Fibroblast of gingiva (primary cell): ENCODE data around the gene NUBP2.

Experiments used
- DNase-seq: peaks from one replicate; pipeline ENCODE4 v3.0.0-alpha.2; 2011; ENCODE audit warnings: low read depth

Gene NUBP2

DNA sequence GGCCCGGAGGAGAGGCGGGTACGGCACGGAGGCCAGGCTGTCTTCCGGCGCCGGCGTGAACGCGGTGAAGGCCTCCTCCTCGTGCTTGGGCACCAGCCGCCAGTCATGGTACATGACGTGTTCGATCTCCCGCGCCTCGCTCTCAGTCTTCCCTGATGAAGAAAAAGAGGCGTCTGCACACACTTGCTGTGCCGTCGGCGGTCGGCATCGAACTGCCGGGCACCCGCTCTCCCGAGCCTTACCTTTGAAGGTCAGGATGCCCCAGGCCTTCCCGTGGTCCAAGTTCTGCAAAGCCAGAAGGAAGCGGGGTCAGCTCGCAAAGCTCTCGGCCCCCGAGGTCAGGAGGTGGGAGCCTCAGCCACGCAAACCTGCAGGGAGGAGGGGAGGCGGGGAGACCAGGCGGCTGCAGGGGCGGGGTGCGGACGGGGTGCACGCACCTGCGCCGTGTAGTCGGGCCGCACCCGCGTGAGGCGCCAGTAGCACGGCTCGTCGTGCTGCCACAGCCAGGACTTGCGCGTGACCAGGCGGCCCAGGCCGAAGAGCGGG is 10.3 kb upstream of the NUBP2 start, which contains the start of gene EME2:
TSS of gene EME2 (plus strand) at position 449 of the 546 bp plus-strand sequence. CDS start 418 bp downstream, outside the sequence.
- no peak for DNase-seq

DNA sequence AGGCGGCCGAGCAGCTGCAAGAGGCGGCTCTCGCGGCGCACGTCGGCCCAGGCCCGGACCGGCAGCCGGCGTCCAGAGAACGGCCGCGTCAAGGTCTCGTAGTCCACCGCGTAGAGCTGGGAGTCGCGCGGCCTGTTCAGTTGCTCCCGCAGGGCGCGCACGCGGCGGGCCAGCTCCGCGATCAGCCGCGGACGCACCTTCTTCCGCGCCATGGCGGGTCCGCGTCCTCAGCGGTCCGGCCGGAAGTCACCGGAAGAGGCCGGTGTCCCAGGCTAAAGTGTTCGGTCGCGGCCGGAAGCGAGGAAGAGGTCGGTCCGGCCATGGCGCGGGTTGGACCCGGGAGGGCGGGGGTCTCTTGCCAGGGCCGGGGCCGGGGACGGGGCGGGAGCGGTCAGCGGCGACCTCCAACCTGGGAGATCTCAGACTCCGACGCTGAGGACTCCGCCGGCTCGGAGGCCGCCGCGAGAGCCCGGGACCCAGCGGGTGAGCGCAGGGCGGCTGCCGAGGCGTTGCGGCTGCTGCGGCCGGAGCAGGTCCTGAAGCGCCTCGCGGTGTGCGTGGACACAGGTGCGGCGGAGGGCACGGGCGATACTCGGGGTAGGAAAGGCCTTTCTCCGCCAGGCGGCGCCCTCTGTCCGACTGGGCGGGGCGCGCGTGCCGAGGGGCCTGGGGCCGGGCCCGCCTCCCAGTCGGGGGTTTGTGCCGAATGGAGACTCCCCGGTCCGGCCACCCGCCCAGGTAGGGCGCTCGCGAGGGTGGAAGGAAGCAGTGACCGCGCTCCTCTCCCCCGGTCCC is 9.7 kb upstream of the NUBP2 start, which contains the start of gene MRPS34:
TSS of gene MRPS34 (minus strand) at position 227 of the 795 bp plus-strand sequence. CDS start at position 212, 15 bp downstream.
- DNase-seq, result peak; percentile 80

DNA sequence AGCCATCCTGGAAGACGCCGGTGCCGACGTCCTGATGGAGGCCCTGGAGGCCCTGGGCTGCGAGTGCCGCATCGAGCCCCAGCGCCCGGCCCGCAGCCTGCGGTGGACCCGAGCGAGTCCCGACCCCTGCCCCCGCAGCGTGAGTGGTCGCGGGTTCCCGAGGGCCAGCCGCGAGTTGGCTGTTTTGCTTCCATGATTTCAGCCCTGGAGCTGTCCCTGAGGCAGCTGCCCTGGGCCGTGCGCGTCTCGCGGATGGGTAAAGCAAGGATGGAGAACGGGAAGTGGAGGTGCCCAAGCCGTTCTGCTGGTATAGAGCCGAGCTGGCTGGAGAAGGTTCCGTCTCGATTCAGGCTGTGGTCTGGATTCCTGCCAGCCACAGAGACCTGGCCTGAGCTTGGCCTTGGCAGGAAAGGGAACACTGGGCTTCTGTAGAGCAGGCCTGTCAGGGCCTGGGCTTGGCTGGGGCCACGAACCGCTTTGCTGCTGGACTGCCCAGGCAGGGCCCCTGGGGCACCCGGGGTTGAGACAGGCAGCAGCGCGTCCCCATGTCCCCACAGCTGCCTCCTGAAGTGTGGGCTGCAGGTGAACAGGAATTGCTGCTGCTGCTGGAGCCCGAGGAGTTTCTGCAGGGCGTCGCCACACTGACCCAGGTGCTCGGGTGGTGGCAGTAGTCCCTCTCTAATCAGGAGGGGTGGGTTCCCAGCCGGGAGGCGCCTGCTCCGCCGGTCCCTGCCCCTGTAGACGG is 8.9 kb upstream of the NUBP2 start:
- peak; percentile 39 for DNase-seq

DNA sequence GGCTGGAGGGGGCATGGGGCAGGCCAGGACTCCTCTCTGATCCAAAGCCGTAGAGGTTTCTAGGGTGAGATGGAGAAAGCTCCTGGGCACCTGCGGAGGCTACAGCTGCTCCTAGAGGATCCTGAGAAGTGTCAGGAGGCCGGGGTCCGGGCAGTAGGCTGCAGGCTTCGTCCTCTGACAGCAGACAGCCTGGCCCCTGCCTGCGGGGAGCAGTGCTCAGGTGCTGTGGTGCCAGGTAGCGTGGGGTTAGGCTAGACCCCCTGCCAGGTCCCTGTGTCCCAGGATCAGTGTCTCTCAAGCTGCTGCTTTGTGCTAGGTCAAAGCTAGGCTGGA is 8.3 kb upstream of the NUBP2 start:
- DNase-seq, result no peak

DNA sequence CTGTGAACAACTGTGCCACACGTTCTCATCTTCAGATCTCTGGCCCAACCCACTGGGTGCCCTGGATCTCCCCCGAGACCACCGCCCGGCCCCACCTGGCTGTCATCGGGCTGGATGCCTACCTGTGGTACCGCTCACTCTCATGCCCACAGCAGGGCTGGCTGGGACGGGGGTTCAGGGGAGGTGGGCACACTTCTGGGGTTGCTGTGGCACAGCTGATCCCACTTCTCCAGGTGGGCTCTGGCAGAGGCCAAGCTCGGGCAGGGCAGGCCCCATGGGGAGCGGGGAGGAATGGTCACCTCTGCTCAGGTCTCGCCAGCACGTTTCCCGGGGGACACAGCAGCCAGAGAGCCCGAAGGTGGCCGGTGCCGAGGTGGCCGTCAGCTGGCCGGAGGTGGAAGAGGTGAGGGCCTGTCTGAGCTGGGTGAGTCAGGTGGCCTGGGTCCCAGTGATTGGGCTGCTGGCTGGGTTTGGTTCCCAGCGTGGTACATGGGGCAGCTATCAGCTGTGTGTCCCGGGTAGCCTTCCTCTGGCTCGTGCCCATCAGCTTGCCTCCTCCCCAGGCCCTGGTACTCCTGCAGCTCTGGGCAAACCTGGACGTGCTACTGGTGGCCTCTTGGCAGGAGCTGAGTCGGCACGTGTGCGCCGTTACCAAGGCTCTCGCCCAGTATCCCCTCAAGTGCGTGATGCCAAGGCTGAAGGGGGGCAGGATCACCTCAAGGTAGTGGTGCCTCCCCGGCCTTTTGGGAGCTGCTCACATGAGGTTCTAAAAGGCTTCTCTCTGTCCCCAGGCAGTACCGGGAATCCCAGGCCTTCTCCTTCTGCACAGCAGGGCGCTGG is 7.5 kb upstream of the NUBP2 start:
- no peak for DNase-seq

DNA sequence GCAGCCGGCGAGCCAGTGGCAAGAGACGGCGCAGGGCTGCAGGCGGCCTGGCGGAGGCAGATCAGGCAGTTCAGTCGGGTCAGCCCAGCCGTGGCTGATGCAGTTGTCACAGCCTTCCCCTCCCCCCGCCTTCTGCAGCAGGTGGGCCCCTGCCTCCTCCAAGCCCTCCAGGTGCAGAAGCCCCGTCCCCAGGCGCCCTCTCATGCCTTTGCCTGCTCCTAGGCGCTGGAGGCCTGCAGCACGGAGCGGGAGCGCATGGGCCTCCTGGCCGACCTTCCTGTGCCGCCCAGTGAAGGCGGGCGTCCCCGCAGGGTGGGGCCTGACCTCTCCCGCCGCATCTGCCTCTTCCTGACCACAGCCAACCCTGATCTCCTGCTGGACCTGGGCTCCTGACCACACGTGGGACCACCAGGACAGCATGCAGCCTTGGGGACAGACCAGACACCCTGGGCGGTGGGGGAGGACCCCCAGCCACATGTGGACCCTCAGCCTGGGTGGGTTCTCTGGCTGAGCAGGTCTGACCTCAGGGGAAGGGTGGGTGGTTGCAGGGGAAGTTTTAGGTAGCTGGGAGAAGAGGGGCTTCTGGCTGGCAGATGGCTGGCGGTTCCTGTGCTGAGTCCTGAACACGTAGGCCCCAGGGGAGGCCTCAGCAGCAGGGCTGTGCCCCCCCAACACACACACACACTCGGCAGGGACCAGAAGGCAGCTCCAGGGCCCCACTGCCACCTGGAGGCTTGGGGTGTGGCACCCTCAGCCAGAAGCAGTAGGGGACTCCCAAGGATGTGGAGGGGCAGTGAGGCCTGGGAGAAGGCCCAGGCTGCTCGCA is 6.7 kb upstream of the NUBP2 start:
- DNase-seq, result no peak

DNA sequence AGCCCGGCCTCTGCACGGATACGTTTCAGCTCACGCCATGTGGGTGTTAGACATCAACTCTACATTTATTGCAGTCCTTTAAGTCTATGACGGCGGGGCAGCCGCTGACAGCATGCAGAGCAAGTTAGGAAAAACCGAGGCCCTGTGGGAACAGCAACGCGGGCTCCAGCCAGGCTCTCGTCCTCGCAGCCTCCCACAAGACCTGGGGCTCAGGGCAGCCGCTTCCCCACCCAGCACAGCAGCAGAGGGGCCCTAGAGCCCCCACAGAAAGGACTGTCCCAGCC is 6.1 kb upstream of the NUBP2 start:
- DNase-seq, result no peak

DNA sequence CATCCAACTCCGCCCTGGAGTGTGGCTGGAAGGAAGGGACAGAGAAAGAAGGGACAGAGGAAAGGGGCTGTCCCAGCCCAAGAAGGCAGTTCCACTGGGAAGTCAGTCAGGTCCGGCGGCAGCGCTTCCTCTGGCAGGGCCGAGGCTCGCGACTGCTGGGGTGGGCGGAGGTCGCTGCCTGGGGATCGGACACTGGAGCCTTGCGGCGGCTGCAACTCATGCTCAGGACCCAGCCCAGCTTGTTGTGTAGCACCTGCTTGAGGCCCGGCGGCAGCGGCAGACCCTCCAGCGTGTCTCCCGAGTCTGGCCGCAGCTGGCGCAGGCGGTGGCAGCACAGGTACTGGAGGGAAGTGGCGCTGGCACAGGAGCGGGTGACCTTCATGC is 5.8 kb upstream of the NUBP2 start:
- no peak for DNase-seq

DNA sequence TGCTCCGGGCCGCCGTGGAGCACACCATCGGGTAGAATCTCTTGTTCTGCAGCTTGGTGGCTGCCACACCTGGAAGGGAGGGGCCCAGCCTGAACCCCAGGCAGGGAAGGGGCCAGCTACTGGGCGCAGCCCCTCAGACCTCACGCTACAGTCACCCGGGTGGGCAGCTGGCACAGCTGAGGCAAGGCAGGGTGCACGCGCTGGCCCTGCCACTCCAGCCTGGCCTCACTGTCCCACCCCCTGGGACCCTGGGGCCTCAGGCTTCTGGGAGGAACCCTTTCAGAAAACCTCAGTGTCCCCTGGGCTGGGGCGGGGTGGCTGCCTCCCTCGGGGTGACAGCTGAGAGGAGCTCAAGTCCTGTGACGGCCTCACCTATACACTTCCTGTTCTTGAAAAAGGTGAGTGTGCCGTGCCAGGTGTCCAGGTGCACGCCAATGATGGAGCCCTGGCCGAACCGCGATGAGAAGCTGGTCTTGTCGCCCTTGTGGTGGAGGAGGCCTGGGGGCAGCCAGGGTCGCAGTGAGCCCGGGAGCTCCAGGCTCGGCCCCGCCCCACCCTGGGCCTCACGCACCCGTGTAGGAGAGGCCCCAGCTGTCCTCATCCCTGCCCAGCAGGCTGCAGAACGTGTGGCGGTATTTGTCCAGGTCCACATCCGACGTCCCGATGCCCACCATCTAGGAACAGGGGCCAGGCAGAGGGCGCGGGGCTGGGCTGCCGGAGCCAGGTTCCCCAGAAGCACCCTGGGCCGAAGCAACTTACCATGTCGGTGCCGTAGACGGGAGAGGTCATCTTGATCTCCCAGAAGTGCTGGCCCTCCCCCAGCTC is 5.2 kb upstream of the NUBP2 start:
- no peak for DNase-seq

DNA sequence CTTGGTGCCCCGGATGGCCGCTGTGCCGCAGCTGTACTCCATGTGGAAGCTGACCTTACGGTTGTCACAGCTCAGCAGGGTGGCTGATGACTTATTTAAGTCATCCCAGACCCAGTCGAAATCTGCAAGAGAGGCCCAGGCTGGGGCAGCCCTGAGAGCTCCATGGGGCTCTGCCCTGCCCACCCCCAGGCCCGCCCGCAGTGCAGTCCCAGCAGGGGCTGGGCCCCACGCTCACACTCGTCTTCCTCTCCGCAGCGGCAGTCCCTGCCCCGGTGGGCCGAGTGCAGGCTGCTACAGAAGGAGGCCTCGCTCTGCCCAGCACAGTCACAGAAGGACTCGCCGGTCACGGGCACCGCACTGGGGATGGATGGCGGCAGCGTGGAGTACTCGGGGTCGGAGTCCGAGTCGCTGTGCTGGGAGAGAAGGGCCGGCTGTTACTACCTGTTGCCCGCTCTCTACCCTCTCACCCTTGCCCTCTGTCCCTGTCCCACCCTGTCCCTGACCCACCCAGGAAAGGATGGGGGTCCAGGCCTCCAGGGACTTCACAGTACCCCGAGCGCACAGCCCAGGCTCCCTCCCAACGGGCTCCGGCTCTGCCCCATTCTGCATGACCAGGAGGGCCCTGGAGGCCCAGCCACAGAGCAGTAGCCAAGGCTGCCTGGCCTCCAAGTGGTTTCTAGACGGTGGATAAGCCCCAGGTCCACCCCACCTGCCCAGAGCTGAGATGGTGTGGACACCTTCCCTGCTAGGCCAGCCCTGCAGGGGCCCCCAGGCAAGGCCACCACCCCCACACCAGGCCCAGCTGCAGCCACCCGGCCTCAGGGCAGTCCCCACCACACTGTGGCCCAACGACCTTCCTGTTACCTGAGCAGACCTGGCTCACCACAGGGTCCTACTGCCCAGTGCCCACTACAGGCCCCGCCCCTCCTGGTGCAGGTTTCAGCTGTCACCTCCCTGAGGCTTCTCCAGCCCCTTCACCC is 4.3 kb upstream of the NUBP2 start:
- no peak for DNase-seq

DNA sequence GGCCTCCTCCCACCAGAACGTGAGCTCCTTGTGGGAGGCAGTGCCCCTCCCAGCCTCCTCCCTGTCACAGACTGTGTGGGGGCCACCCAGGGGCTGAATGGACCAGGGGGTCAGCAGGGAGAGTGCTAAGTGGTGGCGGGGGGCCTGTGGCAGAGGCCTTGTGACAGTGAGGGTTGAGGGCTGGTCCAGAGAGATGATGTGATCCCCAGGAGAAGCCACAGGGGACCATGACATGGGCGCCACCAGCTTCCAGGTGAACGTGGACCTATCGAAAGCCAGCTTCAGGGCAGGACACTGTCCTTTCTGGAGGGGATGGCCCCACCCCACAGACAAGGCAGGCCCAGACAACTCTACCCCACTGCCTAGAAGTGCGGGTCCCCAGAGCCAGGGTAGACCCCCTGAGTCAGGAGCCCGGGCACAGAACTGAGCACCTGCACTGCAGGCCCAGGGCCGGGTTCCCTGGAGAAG is 3.5 kb upstream of the NUBP2 start:
- DNase-seq, result no peak

DNA sequence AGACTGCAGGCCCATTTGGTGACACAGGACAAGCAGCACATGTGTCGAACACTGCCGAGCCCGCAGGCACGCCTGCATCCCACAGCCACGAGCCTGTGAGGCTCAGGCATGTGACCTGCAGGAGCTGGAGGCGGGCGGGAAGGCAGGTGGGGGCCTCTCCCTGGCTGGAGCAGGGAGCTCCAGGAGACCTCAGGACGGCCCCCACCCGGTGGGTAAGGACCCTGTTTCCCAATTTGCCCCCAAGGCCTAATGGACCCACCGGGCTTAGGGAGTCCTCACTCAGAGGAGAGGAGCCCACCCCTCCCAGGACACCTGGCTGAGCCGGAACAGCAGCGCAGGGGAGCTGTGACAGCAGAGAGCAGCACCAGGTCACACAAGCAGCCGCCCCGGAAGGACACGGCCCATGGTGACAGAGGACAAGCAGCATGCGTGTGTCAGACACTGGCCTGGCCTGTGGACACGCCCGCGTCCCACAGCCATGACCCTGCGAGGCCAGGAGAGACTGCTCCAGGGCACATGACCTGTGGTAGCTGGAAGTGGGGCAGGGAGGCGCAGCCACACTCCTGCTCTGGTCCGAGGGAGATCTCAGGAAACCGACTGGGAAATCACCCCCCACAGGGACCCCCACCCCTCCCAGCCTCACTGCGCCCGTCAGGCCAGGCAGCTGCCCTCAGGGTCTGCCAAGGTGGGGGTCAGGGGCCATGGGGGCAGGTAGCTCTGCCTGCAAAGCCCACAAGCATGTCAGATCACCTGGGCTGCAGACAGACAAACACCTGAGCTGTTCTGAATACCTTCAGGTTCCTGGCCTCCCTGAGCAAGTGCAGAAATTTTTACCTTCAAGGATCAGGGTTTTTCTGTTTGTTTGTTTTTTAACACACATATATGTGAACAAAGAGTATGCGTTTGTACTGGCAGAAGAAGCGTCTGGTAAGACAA is 2.8 kb upstream of the NUBP2 start:
- no peak for DNase-seq

DNA sequence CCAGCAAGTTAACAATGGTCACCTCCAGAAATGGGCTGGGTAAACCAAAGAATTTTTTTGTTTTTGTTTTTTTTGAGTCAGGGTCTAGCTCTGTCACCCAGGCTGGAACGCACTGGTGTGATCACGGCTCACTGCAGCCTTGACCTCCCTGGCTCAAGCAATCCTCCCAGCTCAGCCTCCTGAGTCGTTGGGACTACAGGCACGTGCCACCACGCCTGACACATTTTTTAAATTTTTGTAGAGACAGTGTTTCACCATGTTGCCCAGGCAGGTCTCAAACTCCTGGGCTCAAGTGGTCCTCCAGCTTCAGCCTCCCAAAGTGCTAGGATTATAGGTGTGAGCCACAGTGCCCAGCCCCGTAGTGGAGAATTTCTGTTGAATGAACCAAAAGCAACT is 2.1 kb upstream of the NUBP2 start:
- DNase-seq, result no peak

DNA sequence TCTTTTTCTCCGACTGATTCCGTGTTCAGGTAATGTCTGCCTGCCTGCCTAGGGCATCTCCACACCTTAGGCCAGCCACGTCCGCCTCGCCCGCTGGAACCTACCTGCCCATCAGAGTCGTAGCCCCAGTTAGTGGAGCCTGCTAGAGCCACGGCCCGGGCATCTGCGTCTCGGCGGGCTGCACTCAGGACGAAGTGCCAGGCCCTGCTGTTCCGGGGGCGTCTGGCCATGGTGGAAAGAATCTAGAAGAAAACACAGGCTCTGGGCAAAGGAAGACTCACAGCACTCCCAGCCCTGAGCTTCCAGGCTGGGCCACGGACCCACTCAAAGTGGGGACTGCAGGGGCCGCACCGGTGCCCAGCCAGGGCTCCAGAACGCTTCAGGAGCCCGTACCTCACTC is 1.5 kb upstream of the NUBP2 start:
- no peak for DNase-seq

DNA sequence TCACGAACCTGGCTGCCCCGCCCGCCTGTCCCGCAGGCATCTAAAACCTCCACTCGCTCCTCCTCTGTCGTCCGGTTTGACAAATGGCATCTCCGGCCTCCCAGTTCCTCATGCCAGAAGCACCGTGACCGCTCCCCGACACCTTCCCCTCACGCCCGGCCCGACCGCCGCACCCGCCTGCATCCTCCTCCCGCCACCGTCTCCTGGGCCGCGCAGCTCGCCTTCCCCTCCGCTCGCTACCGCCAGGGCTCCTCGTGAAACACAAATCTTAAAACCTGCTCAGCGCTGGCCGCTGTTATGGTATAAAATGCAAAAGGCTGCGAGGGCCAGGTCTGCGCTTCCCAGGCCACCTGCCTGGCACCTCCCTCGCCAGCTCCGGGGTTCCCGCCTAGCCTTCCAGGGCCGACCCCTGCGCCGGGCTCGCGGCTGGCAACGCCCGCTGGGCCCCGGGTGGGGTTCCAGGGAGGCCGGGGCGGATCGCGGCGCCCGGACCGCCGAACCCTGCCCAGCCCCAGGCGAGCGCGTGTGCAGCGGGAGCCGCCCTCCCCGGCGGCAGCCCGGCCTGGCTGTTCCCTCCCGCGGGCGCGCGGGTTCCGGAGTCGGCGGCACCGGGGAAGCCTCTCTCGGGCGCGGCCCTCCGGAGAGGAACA is 877 bp upstream of the NUBP2 start:
- no peak for DNase-seq

DNA sequence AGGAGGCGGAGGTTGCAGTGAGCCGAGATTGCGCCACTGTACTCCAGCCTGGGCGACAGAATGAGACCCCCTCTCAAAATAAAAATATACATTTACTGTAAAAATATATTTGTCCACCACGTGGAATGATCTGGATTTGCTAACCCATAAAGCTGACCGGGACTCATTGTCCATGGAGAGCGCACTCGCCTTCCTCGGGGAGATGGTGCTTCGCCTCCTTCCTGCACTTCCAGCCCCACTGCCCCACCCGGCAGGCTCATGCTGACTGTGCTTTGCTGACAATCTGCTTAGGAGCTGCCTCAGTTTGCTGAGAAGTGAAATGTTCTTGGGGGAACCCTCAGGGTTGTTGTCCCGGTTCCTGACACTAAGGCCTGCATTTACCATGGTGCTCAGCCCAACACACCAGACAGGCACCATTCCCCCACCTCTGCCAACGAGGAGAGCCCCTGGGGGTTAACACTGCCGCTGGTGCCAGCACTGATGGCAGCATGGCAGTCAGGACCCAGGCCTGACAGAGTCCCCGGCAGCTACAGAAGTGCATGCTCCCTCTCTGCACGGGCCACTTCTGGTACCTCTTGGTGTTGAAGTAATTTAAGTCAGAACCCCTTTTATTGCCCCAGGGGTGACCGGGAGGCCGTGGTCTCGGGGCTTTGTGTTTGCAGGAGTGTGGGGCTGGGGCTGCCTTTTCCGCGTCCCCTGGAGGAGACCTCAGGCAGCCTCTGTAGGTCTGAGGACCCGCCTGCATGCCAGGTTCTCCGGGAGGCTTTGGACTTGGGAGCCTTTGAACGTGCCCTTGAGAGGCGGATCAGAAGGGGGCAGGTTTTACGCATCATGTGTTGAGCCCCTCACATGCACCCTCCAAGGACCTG is 2.5 kb downstream of the NUBP2 start:
- no peak for DNase-seq

DNA sequence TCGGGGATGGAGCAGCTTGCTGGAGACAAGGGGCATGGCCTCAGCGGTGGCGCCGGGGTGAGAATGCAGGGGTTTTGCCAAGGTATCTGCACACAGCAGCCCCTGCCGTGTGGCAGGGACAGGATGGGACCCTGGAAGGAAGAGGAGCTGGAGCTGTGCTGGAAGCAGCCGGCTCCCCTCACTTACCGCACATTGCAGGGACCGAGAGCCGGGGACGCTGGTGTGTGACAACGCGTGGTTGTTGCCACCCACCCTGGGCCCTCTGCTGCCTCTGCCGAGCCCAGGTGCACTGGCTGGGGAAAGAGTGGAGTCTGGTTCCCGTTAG is 3.0 kb downstream of the NUBP2 start:
- no peak for DNase-seq
